Globus pallidus (tissue), 1 donor: ENCODE measurements around the gene SETD2.
"Not testable (repeated sequence)": the region's sequence is repeated elsewhere in the genome, so short reads cannot be mapped to it uniquely, and the experiment has no call there.

Source experiments
- DNase-seq: peaks from one replicate; pipeline ENCODE4 v3.0.0-alpha.2; 2015; ENCODE audit warnings: low spot score

Gene SETD2, protein sequence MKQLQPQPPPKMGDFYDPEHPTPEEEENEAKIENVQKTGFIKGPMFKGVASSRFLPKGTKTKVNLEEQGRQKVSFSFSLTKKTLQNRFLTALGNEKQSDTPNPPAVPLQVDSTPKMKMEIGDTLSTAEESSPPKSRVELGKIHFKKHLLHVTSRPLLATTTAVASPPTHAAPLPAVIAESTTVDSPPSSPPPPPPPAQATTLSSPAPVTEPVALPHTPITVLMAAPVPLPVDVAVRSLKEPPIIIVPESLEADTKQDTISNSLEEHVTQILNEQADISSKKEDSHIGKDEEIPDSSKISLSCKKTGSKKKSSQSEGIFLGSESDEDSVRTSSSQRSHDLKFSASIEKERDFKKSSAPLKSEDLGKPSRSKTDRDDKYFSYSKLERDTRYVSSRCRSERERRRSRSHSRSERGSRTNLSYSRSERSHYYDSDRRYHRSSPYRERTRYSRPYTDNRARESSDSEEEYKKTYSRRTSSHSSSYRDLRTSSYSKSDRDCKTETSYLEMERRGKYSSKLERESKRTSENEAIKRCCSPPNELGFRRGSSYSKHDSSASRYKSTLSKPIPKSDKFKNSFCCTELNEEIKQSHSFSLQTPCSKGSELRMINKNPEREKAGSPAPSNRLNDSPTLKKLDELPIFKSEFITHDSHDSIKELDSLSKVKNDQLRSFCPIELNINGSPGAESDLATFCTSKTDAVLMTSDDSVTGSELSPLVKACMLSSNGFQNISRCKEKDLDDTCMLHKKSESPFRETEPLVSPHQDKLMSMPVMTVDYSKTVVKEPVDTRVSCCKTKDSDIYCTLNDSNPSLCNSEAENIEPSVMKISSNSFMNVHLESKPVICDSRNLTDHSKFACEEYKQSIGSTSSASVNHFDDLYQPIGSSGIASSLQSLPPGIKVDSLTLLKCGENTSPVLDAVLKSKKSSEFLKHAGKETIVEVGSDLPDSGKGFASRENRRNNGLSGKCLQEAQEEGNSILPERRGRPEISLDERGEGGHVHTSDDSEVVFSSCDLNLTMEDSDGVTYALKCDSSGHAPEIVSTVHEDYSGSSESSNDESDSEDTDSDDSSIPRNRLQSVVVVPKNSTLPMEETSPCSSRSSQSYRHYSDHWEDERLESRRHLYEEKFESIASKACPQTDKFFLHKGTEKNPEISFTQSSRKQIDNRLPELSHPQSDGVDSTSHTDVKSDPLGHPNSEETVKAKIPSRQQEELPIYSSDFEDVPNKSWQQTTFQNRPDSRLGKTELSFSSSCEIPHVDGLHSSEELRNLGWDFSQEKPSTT (N-terminal part only)

DNA sequence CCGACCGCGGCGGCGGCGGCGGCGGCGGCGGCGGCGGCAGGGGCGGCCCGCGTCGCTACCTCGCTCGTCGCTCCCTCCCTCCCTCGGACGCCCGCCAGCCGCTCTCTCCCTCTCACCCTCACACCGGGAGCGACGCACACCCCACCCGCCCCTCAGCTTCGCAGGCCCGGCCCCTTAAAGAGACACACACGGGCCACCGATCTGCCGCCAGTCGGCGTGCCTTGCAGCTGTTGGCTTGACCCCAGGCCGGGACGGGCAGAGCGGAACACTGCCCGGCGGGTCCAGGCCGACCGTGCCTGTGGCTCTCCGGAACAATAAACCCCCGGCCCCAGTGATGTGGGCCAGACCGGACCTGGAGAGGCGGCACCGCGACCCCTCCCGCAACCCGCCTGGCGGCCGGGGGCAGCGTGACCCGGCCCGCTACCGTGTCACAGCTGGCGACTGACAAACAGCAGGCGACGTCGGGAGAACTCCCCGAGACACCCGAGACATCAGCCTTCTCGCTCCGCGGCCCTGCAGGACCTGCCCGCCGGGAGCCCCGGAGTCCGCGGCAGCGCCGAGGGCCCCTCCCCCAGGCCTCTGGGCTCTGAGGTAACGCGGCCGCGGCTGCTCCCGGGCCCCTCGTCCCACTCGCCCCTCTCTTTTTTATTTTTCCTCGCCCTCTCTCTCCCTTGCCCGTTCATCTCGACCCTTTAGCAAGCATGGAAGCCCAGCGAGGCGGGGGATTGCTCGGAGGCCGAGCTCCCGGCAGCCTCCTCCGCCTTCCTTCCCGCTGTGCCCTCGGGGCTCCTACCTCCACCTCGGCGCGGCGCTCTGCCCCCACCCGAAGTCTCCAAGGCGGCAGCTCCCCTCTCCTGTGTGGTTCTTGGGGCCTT lies at the start of gene SETD2:
TSS of gene SETD2 (minus strand) at position 107 of the 875 bp plus-strand sequence. CDS start 189 bp downstream, outside the sequence.
- peak; percentile 92 for DNase-seq

DNA sequence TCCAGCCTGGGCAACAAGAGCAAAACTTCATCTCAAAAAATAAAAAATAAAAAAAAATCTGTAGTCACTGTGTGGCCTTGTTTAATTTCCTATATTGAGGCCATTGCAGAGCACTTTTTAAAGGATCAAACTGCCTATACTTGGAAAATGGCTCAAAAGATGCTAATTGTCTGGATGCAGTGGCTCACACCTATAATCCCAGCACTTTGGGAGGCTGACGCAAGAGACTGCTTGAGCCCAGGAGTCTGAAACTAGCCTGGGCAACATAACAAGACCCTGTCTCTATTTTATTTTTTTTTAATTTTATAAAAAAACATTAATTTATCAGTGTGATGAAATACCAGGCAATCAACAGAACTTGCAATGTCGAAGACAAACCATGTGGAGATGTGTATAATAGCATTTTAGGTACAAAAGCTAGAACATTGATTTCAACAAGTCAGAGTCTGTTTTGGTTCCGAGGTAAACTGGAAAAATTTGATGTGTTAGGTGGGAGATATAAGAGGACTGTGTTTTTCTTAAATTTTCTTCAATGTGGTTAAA lies 47.0 kb upstream of the SETD2 start:
- DNase-seq = no peak

DNA sequence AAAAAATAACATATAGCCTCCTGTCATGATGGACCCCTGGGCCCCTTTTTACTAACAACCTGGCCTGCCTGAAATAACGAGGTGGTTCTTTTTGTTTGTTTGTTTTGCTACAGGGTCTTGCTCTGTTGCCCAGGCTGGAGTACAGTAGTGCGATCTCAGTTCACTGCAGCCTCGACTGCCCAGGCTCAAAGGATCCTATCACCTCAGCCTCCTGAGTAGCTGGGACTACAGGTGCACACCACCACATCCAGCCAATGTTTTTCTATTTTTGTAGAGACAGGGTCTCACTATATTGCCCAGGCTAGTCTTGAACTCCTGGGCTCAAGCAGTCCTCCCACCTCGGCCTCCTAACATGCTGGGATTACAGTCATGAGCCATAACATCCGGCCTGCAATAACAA lies 42.1 kb upstream of the SETD2 start:
- not testable (repeated sequence) for DNase-seq

DNA sequence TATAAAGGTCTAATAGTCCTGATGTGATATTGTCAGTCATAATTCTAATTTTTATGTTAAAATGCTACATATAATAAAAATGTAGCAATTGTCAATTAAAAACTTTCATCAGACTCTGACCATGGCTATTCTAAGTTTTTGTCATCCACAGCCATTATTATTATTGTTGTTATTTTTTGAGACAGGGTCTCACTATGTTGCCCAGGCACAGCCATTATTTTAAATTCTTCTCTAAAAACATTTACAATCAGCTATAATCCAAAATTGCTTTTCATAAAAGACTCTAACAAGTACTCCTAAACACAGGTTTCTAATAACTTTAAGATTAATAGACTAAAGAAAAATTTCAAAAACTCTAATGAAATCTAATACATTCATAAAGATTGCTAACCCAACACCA lies 41.0 kb upstream of the SETD2 start:
- DNase-seq = no peak

DNA sequence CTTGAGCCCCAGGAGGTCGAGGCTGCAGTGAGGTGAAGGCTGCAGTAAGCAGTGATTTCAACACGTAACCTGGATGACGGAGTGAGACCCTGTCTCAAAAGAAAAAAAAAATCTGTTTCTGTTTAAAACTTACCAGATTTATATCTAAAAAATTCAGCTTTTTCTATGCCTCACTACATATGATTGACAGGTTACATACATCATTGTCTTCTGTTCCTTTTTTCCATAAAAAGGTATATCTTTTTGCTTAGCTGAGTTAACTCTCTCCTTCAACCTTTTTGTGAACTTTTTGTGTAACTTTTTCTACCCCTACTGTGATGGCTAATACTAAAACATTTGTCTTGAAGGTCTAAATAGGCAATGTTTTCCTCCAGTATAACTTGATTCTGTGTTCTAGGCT lies 38.6 kb upstream of the SETD2 start:
- no peak for DNase-seq

DNA sequence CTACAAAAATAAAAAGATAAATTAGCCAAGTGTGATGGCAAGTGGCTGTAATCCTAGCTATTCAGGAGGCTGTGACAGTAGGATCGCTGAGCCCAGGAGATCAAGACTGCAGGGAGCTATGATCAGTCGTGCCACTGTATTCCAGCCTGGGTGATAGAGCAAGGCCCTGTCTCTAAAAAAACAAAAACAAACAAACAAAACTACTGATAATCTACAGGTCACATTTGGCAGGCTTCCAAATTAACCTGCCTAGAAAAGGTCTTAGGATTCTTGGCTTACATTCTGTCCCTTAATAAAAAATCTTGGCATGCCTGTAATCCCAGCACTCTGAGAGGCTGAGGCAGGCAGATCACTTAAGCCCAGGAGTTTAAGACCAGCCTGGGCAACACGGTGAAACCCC lies 33.4 kb upstream of the SETD2 start:
- no peak for DNase-seq

DNA sequence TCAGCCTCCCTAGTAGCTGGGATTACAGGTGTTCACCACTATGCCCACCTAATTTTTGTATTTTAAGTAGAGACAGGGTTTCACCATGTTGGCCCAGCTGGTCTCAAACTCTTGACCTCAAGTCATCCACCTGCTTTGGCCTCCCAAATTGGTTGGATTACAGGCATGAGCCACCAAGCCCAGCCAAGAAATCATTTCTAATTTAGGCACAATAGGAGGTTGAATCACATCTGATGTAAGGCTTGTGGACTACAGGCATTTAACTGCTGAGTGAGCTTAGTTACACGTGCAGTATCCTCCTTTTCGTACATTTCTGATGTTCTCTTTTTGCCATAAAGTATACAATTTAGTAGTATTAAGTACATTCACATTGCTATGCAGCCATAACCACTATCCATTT lies 31.1 kb upstream of the SETD2 start:
- DNase-seq = no peak

DNA sequence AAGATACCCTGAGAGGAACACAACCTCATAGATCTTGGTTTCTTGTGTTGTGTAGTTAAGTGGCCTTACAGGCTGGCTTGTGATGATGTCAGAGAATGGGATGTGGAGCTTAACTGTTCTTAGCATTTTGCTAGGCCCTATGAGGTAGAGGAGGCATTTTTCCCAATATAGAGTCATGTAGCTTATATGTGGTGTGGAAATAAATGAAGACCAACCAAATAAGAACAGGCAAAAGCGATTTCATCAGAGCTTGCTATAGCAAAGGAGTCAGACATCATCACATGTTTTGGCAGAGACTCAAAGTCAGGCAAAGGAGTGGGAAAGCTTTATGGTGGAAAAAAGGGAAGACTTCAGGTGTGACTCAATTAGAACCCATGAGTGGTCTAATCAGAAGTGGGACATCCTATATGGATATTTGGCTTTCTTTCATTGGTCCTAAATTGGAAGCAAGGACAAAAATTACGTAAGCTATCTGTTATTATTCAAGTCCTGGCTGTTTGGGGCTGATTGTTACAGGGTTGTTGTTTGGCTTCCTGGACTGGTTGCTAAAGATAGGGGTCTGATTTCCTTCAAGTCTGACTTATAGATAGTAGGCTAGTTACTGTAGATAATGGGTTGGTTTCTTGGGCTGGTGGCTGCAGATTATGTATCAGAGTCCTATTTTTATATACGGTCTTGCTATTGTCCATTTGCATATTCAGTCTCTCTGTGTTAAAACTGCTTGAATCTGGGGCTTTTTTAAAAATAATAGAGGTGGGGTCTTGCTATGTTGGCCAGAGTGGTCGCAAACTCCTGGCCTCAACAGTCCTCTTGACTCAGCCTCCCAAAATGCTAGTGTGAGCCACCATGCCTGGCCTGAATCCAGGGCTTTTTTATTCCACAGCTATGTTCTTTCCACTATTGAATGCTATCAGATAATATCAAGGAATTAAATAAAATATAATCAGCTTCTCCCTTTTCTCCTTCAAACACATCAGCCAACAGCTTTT lies 30.3 kb upstream of the SETD2 start:
- DNase-seq = no peak

DNA sequence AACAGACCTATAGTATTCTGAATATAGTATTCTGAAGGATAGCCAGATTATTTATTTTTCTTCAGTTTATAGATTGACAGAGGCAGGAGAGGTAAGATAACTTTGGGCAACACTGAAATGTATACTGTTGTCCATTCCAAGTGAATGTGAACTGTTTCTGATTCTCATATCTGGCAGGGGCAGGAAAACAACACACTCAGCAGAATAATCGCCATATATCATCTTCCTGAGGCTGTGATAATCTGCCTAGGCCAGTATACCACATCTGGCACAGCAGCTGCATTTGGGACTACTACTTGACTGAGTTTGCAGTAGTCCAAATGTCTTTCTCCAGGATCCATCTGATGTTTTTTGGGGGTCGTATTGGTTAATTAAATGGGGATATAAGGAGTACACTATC lies 22.4 kb upstream of the SETD2 start:
- DNase-seq = no peak

DNA sequence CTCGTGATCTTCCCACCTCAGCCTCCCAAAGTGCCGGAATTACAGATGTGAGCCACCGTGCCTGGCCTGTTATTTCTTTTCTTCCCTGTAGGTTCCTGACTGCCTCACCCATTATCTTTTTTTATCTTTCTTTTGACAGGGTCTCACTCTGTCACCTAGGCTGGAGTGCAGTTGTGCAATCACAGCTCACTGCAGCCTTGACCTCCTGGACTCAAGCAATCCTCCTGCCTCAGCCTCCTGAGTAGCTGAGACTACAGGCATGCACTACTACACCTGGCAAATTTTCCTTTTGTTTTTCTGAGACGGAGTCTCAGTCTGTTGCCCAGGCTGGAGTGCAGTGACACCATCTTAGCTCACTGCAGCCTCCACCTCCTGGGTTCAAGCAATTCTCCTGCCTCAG lies 17.8 kb upstream of the SETD2 start:
- not testable (repeated sequence) for DNase-seq

DNA sequence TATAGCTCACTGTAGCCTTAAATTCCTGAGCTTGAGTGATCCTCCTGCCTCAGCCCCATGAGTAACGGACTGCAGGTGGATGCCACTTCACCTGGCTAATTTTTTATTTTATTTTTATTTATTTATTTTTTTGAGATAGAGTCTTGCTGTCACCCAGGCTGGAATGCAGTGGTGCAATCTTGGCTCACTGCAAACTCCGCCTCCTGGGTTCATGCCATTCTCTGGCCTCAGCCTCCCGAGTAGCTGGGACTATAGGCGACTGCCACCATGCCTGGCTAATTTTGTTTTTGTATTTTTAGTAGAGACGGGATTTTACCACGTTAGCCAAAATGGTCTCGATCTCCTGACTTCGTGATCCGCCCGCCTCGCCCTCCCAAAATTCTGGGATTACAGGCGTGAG lies 16.1 kb upstream of the SETD2 start:
- DNase-seq = not testable (repeated sequence)

DNA sequence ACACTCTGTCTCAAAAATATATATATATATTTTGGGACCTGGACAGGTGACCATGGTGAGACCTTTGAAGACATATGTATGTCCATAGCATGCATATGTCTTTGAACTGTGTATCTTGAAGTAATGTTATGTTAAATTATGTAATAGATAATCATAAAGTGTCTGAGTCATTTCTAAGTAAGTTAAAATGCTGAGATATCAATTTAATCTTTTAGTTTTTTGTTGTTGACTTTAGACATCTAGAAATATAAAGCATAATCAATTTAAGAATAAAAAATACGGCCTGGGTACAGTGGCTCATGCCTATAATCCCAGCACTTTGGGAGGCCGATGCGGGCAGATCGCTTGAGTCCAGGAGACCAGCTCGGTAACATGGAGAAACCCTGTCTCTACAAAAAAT lies 12.7 kb upstream of the SETD2 start:
- no peak for DNase-seq

DNA sequence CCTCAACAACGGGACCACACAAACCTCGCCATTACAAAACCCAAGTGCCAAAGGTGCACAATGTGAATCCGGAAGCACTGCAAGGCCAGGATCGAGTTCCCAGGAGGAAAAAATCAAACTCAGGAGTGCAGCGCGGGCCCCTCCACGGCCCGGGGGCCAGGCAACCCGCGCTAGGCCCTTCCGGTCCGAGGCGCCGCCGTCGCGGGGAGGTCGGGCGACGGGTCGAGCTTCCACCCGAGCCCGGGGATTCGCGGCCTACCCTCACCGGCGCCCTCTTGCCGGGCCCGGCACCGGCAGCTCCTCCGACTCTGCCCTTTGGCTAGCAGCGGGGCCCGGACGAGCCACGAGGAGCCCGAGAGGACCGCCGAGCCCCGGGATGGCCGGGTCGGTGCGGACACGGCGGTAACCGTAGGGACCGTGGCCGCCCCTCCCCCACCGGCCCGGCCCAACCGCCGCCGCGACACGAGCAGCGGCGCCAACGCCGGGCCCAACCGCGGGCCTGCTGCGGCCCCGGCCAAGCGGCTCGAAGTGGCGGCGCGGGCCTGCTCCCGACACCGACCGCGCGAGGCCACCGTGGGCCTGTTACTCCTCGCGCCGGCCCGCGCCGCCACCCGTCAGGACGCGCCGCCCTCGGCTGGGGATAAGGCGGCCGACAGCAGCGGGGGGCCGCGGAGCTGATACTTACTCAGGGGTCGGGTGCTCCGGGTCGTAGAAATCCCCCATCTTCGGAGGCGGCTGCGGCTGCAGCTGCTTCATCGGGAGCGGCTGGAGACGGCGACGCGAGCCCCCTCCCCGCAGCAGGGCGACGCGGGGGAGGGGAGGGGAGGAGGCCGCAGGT lies 525 bp downstream of the SETD2 start:
- DNase-seq = peak; percentile 34

DNA sequence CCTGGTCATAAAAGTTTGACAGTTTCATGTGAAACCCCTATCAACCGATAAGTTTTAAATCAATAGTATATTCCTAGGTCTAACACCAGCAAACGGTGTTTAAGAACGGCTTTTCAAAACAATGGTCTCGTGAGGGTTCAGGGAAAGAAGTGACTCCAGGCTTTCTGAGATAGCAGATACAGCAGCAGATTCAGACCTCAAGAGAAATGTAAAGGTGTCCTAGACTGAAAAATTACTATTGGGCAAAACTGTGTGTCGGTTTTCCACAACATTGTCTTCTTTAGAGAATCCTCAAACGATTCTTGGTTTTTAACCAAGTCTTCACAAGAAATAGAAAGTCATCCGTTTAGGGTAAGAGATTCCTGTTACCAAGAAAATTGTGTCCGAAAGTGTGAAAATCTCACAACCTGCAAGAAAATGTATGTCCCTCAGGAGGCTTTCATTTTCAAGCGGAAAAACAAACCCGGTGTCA lies 1.2 kb downstream of the SETD2 start:
- no peak for DNase-seq

DNA sequence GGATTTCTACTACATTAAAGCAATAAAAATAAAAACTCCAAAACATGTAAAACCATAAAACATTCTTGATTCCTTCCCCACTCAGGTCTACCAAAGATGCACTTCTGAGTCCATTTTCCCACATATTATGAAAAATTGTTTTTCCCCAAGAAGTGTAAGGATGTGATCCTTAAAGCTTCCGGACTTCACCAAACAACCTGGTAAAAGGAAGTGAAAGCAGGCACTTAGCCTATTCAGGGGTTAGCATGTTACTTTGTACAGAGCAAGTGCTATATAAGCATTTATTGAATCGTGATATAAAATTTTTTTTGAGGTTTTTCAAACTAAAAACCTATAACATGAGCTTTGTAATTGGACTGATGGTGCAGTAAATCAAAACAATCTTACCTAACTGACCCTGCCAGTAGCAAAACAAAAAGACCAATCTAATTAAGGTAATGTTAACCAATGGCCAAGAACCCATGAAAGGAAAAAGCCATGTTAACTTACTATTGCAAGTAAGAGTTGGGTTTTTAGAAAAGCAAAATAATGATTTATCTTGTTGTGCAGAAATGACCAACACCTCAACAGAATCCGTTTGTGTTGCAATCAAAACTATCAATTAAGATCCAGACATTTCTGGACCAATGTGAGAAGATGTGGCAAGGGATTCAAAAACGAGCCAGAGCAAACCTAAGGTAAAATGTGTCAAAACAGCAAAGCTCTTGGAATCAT lies 1.8 kb downstream of the SETD2 start:
- peak; percentile 11 for DNase-seq

DNA sequence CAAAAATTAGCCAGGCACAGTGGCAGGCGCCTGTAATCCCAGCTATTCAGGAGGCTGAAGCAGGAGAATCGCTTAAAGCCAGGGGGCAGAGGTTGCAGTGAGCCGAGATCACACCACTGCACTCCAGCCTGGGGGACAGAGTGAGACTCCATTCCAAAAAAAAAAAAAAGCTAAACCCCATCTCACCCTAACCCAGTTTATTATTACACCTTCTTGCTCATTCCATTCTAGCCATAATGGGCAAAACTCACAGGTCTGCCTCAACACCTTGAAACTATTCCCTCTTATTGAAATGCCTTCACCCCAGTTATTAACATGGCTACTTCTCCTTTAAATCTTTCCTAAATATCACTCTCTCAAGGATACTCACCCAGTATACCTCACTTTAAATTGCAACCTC lies 4.1 kb downstream of the SETD2 start:
- no peak for DNase-seq

DNA sequence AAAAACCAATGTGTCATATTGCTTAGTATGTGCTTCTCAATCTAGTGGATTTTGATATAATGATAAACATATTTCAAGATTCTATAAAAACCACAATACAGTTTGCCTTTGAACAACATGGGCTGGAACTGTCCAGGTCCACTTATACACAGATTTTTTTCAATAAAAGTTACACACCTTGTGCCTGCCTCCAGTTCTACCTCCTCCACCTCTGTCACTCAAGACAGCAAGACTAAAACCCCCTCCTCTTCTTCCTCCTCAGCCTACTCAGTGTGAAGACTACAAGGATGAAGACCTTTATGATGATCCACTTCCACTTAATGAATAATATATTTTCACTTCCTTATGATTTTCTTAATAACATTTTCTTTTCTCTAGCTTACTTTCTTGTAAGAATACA lies 5.7 kb downstream of the SETD2 start:
- DNase-seq = no peak

DNA sequence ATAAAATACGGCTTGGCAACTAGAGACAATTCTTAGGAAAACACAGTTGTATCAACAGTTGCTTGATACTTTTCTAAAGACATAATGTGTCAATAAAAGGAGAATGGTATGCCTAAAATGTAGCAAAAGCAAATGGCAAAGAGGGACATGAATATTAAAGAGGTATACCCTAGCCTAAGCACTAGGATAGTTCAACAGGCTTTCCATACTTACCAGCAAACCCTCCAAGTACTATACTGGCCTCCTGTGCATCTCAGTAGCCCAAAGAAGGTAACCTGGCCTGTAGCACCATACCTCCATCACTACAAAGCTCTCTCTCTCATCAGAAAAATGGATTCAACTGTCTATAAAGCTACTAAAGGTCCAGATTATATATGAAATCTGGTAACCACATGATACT lies 7.5 kb downstream of the SETD2 start:
- no peak for DNase-seq
